Activated CD4-positive, alpha-beta T cell treated with anti-CD3 and anti-CD28 coated beads, Interleukin-2, amount 50 U/mL, for 24 hours (primary cell): ENCODE results near the gene PIP4K2A.
A peak's percentile ranks its signal among the peaks of the same experiment; 100 is the strongest.

Experiments
- DNase-seq, 2 donors: peaks; one replicate each; pipeline ENCODE4 v3.0.0-alpha.2; 2020; ENCODE audit warnings: low read depth in 1 of 2, low spot score in 1 of 2

Gene PIP4K2A

GRCh38 chr10:22669163-22669711, 45.1 kb downstream of the PIP4K2A start:
- DNase-seq = no peak

GRCh38 chr10:22667093-22667480, 47.3 kb downstream of the PIP4K2A start:
- DNase-seq = no peak

- DNase-seq = peak in 1 of 2 donors; percentile 44
These were observed 47.9 kb downstream of the PIP4K2A start for GRCh38 chr10:22666287-22667092.

GRCh38 chr10:22665329-22665728, 49.0 kb downstream of the PIP4K2A start:
- no peak for DNase-seq

GRCh38 chr10:22662733-22663330, 51.5 kb downstream of the PIP4K2A start:
- no peak for DNase-seq

GRCh38 chr10:22659866-22660265, 54.5 kb downstream of the PIP4K2A start:
- no peak for DNase-seq

GRCh38 chr10:22658745-22659410, 55.5 kb downstream of the PIP4K2A start:
- DNase-seq = no peak

- no peak for DNase-seq
These were observed 56.7 kb downstream of the PIP4K2A start for GRCh38 chr10:22657566-22658225.

GRCh38 chr10:22657024-22657423, 57.4 kb downstream of the PIP4K2A start:
- DNase-seq = no peak

- no peak for DNase-seq
These were observed 58.3 kb downstream of the PIP4K2A start for GRCh38 chr10:22656036-22656435.

GRCh38 chr10:22655312-22655981, 58.9 kb downstream of the PIP4K2A start:
- peak in 1 of 2 donors; percentile 34 for DNase-seq

- DNase-seq = no peak
These were observed 61.3 kb downstream of the PIP4K2A start for GRCh38 chr10:22652988-22653481.

- no peak for DNase-seq
These were observed 63.0 kb downstream of the PIP4K2A start for GRCh38 chr10:22651276-22651980.

GRCh38 chr10:22649994-22650393, 64.4 kb downstream of the PIP4K2A start:
- DNase-seq = no peak

- peak in 1 of 2 donors; percentile 57 for DNase-seq
These were observed 65.0 kb downstream of the PIP4K2A start for GRCh38 chr10:22649390-22649841.

GRCh38 chr10:22648547-22648961, 65.8 kb downstream of the PIP4K2A start:
- DNase-seq = no peak

- no peak for DNase-seq
These were observed 67.1 kb downstream of the PIP4K2A start for GRCh38 chr10:22647244-22647643.

GRCh38 chr10:22646388-22646853, 68.0 kb downstream of the PIP4K2A start:
- DNase-seq = no peak

- no peak for DNase-seq
These were observed 70.2 kb downstream of the PIP4K2A start for GRCh38 chr10:22644222-22644621.

GRCh38 chr10:22643775-22644174, 70.6 kb downstream of the PIP4K2A start:
- no peak for DNase-seq
